PC-3 (cell line): ENCODE measurements around the gene FAM53B.
"Not testable (repeated sequence)": the region's sequence is repeated elsewhere in the genome, so short reads cannot be mapped to it uniquely, and the experiment has no call there.

ENCODE experiments used
- EZH2 ChIP-seq: fragments of 300-600 bp; sonication (generic); IDR thresholded peaks from one replicate; pipeline ENCODE4 v1.6.1; 2017; ENCODE audit warnings: antibody characterized with exemption, mild to moderate bottlenecking, low read length; ENCODE audit not compliant: unreplicated experiment
- EZH2phosphoT487 ChIP-seq: fragments of 300-600 bp; sonication (generic); IDR thresholded peaks from 2 replicates; pipeline ENCODE4 v1.6.1; 2018; ENCODE audit warnings: mild to moderate bottlenecking, antibody characterized with exemption, low read length, borderline replicate concordance
- TF ChIP-seq, protein P1 (sequence below): fragments of 300-600 bp; sonication (generic); conservative IDR thresholded peaks from 2 replicates; pipeline ENCODE4 v1.5.1; 2017; ENCODE audit warnings: antibody characterized with exemption, low read depth, mild to moderate bottlenecking, low read length

GRCh38 chr10:124782900-124783299 lies 38.7 kb upstream of the FAM53B start:
- TF ChIP-seq, protein P1, sequence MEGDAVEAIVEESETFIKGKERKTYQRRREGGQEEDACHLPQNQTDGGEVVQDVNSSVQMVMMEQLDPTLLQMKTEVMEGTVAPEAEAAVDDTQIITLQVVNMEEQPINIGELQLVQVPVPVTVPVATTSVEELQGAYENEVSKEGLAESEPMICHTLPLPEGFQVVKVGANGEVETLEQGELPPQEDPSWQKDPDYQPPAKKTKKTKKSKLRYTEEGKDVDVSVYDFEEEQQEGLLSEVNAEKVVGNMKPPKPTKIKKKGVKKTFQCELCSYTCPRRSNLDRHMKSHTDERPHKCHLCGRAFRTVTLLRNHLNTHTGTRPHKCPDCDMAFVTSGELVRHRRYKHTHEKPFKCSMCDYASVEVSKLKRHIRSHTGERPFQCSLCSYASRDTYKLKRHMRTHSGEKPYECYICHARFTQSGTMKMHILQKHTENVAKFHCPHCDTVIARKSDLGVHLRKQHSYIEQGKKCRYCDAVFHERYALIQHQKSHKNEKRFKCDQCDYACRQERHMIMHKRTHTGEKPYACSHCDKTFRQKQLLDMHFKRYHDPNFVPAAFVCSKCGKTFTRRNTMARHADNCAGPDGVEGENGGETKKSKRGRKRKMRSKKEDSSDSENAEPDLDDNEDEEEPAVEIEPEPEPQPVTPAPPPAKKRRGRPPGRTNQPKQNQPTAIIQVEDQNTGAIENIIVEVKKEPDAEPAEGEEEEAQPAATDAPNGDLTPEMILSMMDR, result not testable (repeated sequence)
- TF ChIP-seq EZH2, EZH2phosphoT487: not testable (repeated sequence)
